GM18499 (cell line): ENCODE data around the gene JADE3.

Source experiments
- ATAC-seq: cut with Tn5 transposase; IDR thresholded peaks from one replicate; pipeline ENCODE4 v1.9.1; 2021; ENCODE audit warnings: moderate number of reproducible peaks; ENCODE audit not compliant: insufficient read depth, unreplicated experiment

Gene JADE3

GRCh38 chrX:47098338-47099094 lies 186.3 kb downstream of the JADE3 start:
- no peak for ATAC-seq

- ATAC-seq = no peak
These were observed 189.0 kb downstream of the JADE3 start for GRCh38 chrX:47101206-47101605.
